Stomach (tissue), 9 donors: ENCODE data around the gene COL27A1. TPM values are rescaled to one million over a fixed set of nuclear protein-coding genes. Genes with fewer than 3 reads are reported as not detected.

Experiments
- DNase-seq, 2 donors: peaks; one replicate each; pipeline versions ENCODE4 v3.0.0 to v3.0.0-alpha.2; 2013 to 2019
- H3K27ac ChIP-seq, 5 donors: fragments of 200-600 bp in 4 of 5; sonication (generic) in 4 of 5; one replicate each; pipeline ENCODE4 v1.5.1; 2013 to 2019; ENCODE audit warnings: mild to moderate bottlenecking in 1 of 5, moderate library complexity in 1 of 5
- H3K27me3 ChIP-seq, 3 donors: fragments of 200-600 bp; sonication (generic); one replicate each; pipeline ENCODE4 v1.5.1; 2017 to 2019; ENCODE audit warnings: mixed run types in 1 of 3
- H3K36me3 ChIP-seq, 4 donors: fragments of 200-600 bp; sonication (generic); 1 replicate in 3 of 4; 2 replicates in 1 of 4; pipeline ENCODE4 v1.5.1; 2016 to 2019
- H3K4me1 ChIP-seq, 4 donors: fragments of 200-600 bp; sonication (generic); one replicate each; pipeline ENCODE4 v1.5.1; 2016 to 2019
- H3K4me3 ChIP-seq, 4 donors: fragments of 200-600 bp; sonication (generic) in 3 of 4; one replicate each; pipeline ENCODE4 v1.5.1; 2016 to 2019; ENCODE audit warnings: mild to moderate bottlenecking in 1 of 4
- H3K9me3 ChIP-seq, 4 donors: fragments of 200-600 bp; sonication (generic); one replicate each; pipeline ENCODE4 v1.5.1; 2016 to 2019
- EP300 ChIP-seq: sonication (generic); formaldehyde crosslinking; IDR thresholded peaks from one replicate; pipeline ENCODE4 v1.6.1; 2017; ENCODE audit warnings: antibody characterized with exemption
- POLR2A ChIP-seq, 4 donors: fragments of 450-650 bp; IDR thresholded peaks; one replicate each; pipeline ENCODE4 v1.6.1; 2016; ENCODE audit warnings: antibody characterized with exemption in 4 of 4, control low read depth in 2 of 4, mild to moderate bottlenecking in 1 of 4, moderate library complexity in 1 of 4
- POLR2AphosphoS5 ChIP-seq, 3 donors: sonication (generic); formaldehyde crosslinking; IDR thresholded peaks; one replicate each; pipeline ENCODE4 v1.6.1; 2016; ENCODE audit warnings: antibody characterized with exemption in 3 of 3
- WGBS, 5 donors: extraction: QIAGEN DNeasy Blood & Tissue Kit in 3 of 5; methylation state at CpG; one replicate each; pipeline versions ENCODE4 v1.1.5 to v1.1.7; 2013 to 2018; 5-methylcytosine and 5-hydroxymethylcytosine counted together
- intact Hi-C: fragments of 100-400 bp; cut with DNase I; formaldehyde crosslinking; loops from one replicate; pipeline ENCODE4 v1.15.1; 2023; ENCODE audit warnings: low total_unique reads
- polyA plus RNA-seq, 3 donors: library from polyadenylated mRNA; stranded (reverse); fragments of 200-250 nt; gene quantifications; one replicate each; pipeline ENCODE4 v1.2.3, GENCODE V29; 2013
- total RNA-seq, 5 donors: library from RNA; depleted of rRNA; stranded (reverse); fragments of >200 nt; gene quantifications; one replicate each; pipeline versions ENCODE4 v1.1.0 to v1.2.3, GENCODE V29; 2014 to 2016
- TF ChIP-seq, protein P1 (sequence below), 7 experiments: fragments of 450-650 bp in 4 of 7; fragments of 200-600 bp in 3 of 7; sonication (generic) in 3 of 7; IDR thresholded peaks; one replicate each; pipeline ENCODE4 v1.5.1; 2016 to 2019; ENCODE audit warnings: antibody characterized with exemption in 7 of 7, control low read depth in 2 of 7, mild to moderate bottlenecking in 1 of 7
- donor health status: healthy with polysubstance abuse.
- donor health status: Bipolar disorder and iron deficiency.
- donor health status: healthy.

COL27A1 gene
- total and polyA plus RNA-seq, 8 donors: 2.9 to 26.3 (median 8.2) TPM

- Histone ChIP-seq H3K27me3 (peaks cover 0 to 46% (median 0%) of the 10 kb centered on the region in 3 donors), H3K4me1 (peaks cover 22 to 34% (median 28%) of the 10 kb centered on the region in 4 donors), H3K4me3 (no peak overlapping the region), H3K36me3 (no peaks in the 10 kb centered on the region), H3K27ac (no peak overlapping the region), H3K9me3 (no peaks in the 10 kb centered on the region)
- 37 to 67% (median 48%) methylated on average over 2 of the region's 2 CpGs for WGBS, 5 donors
- TF ChIP-seq POLR2A (IDR thresholded peaks at IDR 0.05): no peak
- TF ChIP-seq EP300: no peak
- TF ChIP-seq, protein P1, sequence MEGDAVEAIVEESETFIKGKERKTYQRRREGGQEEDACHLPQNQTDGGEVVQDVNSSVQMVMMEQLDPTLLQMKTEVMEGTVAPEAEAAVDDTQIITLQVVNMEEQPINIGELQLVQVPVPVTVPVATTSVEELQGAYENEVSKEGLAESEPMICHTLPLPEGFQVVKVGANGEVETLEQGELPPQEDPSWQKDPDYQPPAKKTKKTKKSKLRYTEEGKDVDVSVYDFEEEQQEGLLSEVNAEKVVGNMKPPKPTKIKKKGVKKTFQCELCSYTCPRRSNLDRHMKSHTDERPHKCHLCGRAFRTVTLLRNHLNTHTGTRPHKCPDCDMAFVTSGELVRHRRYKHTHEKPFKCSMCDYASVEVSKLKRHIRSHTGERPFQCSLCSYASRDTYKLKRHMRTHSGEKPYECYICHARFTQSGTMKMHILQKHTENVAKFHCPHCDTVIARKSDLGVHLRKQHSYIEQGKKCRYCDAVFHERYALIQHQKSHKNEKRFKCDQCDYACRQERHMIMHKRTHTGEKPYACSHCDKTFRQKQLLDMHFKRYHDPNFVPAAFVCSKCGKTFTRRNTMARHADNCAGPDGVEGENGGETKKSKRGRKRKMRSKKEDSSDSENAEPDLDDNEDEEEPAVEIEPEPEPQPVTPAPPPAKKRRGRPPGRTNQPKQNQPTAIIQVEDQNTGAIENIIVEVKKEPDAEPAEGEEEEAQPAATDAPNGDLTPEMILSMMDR (IDR thresholded peaks at IDR 0.05): no peak
- TF ChIP-seq POLR2AphosphoS5 (IDR thresholded peaks at IDR 0.05): no peak
- DNase-seq: no peak
- intact Hi-C loops: no loop called here
Observed at GRCh38 chr9:114114364-114114763, 41.0 kb upstream of the COL27A1 start.

DNA sequence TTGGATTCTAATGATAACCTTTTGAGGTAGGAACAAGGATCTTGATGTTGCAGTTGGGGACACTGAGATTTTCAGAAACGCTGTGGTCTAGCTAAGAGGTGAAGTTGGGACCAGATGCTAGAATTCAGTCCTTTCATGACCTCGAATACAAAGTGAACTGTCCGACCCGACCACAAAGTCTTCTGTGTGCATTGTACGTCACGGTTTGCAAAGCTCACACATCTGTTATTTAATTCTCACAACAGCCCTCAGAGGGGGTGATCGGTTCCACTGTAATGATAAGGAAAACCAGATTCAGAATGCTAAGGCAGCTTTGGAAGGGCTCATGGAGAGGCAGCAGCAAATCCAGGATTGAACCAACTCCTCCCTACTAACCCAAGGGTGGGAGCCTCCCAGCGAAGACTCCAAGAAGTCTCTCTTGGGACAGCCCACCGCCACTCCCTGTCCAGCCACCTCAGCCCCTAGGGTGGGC, 39.6 kb upstream of the COL27A1 start:
- Histone ChIP-seq H3K9me3 (no peaks in the 10 kb centered on the region), H3K36me3 (no peaks in the 10 kb centered on the region), H3K4me1 (peaks cover 25 to 44% (median 32%) of the 10 kb centered on the region in 4 donors), H3K27ac (no peak overlapping the region), H3K27me3 (peaks cover 0 to 47% (median 0%) of the 10 kb centered on the region in 3 donors), H3K4me3 (no peak overlapping the region)
- intact Hi-C loops: no loop called here
- WGBS, 5 donors: 53 to 73% (median 70%) methylated on average over 9 of the region's 9 CpGs
- TF ChIP-seq POLR2A (IDR thresholded peaks at IDR 0.05): no peak
- no peak for DNase-seq

- Histone ChIP-seq H3K4me3 (no peak overlapping the region), H3K4me1 (peaks cover 25 to 44% (median 32%) of the 10 kb centered on the region in 4 donors), H3K27ac (no peak overlapping the region), H3K27me3 (peaks cover 0 to 47% (median 0%) of the 10 kb centered on the region in 3 donors), H3K36me3 (no peaks in the 10 kb centered on the region), H3K9me3 (no peaks in the 10 kb centered on the region)
- WGBS, 5 donors: 55 to 72% (median 62%) methylated on average over 11 to 12 of the region's 12 CpGs
- TF ChIP-seq POLR2A (IDR thresholded peaks at IDR 0.05) (no peak), POLR2AphosphoS5 (IDR thresholded peaks at IDR 0.05) (no peak), EP300 (no peak)
- TF ChIP-seq, protein P1 (IDR thresholded peaks at IDR 0.05): no peak
- intact Hi-C loops: no loop called here
- DNase-seq: peak in 1 of 2 donors; percentile 52
Observed at GRCh38 chr9:114116126-114116747, 39.1 kb upstream of the COL27A1 start.

GRCh38 chr9:114117614-114117995, 37.7 kb upstream of the COL27A1 start:
- TF ChIP-seq POLR2AphosphoS5 (IDR thresholded peaks at IDR 0.05) (no peak), POLR2A (IDR thresholded peaks at IDR 0.05) (no peak), EP300 (no peak)
- TF ChIP-seq, protein P1 (IDR thresholded peaks at IDR 0.05): no peak
- Histone ChIP-seq H3K27me3 (peaks cover 0 to 47% (median 0%) of the 10 kb centered on the region in 3 donors), H3K4me1 (peaks cover 25 to 44% (median 32%) of the 10 kb centered on the region in 4 donors), H3K9me3 (no peaks in the 10 kb centered on the region), H3K27ac (peak overlapping the region; percentile 35 to 78 (median 61)), H3K36me3 (no peaks in the 10 kb centered on the region), H3K4me3 (no peak overlapping the region)
- no peak for DNase-seq
- 66 to 78% (median 72%) methylated on average over 7 of the region's 7 CpGs for WGBS, 5 donors
- intact Hi-C loops: no loop called here
